OCI-M2 (cell line): Measurements from ENCODE around the gene AKT2.

ENCODE experiments used
- DNase-seq: peaks from one replicate; lab custom pipeline; 2025; ENCODE audit not compliant: unreplicated experiment; lab: John Stamatoyannopoulos, UW

AKT2 gene

DNA sequence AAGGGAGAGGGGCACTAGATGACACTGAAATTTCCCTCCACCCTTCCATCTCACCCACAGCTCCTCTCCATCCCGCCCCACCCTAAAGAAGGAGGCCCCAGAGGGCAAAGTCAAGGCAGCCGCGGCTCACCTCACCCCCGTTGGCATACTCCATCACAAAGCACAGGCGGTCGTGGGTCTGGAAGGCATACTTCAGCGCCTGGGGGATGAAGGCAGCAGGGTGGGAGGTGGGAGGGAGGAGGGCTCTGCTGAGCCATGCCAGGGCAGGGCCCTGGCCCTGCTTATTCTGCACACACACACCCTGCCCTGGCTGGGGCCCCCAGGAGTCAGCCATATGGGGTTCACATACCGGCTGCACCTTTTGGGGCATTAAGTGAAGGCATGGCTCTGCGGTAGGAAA is 46.4 kb downstream of the AKT2 start:
- DNase-seq, result no peak

- DNase-seq, result no peak
Observed at GRCh38 chr19:40237791-40238190, 47.4 kb downstream of the AKT2 start.

- no peak for DNase-seq
Observed at GRCh38 chr19:40236366-40236765, 48.8 kb downstream of the AKT2 start.

GRCh38 chr19:40236026-40236355 is 49.2 kb downstream of the AKT2 start:
- no peak for DNase-seq

- no peak for DNase-seq
Observed at GRCh38 chr19:40235238-40236025, 49.7 kb downstream of the AKT2 start.

DNA sequence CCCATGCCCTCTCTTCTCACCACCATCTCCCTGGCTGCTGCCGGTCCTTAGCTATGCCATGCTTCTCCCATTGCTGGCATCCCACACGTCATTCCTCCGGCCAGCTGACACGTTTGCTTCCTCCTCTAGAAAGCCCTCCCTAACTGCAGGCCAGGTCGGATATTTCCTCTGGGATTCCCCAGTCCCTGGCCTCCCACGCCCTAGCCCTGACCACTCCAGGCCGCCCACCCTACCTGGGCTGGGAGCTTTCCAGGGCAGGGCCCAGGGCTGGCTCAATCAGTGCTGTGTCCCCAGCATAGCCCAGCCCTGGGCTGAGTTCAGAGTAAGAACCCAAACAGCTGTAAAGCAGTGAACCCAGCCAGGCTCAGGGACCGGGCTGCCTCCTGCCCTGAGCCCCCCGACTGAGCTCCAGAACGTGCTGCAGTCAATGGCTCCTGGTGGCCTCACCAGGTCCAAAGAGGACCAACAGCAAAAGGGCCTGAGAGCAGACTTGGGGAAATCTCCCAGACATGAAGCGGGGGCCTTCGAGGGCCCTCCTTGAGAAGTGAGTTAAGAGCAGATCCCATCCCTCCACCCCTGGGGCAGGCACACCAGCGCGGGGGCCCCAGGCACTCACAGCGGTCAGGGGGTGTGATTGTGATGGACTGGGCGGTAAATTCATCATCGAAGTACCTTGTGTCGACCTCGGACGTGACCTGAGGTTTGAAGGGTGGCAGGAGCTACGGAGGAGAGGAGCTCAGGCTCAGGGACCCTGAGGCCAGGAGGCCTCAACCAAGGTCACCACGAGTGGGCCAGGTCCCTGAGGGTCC is 50.5 kb downstream of the AKT2 start:
- DNase-seq, result no peak

DNA sequence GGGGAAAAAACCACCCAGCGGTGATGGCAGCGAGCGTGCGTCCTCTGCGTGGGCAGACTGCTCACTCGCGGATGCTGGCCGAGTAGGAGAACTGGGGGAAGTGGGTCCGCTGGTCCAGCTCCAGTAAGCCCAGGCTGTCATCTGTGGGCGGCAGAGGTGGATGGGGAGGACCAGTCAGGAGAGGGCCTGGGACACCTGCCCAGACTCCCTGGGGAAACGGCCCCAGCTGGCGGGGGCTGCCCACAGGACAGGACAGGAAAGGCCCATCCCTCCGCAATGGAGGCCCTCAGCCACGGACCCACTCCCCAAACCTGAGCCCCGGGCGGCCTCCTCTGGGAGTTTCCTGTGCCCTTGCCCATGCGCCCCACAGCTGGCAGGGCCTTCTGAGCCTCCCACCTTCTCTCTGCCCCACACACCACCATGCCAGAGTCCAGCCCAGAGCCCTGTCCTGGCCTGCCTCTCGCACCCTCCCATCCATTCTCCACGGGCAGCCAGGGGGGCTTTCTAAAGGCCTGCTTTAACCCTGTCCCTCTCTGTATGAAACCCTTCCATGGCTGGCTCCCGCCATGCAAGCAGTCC is 51.2 kb downstream of the AKT2 start:
- DNase-seq, result no peak

DNA sequence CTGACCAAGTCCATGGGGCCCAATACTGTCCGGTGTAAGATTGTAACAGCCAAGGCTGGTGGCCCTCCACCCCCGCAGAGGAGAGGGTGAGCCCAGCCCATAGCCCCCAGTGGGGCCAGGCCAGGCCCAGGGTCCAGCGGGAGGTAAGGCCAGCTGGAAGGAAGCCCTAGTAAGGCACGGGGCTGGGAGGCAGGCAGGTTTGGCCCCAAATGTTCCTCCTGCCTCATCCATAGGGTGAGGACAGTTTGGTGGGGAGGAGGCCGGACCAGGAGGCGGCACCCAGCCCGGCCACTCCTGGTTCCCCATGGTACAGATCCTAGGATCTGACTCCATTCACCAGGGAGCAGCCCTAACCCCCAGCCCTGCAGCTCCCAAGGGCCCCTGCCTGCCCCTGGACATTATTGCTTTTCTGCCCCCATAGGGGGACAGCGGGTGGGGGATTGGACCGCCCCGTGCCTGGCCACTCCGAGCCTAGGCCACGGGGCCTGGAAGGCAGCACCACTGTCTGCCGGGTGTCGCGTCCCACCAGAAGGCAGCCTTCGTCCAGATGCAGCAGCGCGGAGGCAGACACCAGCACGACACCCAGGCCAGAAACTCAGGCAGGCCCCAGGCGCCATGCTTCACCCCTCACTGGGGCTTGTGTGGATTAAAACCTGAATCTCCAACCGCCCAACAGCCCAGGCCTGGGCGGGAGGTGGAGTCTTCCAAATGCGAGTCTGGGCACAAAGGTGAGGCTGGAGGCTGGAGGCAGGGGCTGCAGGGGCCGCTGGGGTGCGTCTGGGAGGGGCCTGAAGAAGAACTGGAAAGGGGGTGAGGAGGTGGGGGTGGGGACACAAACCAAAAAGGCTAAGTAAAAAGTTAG is 52.0 kb downstream of the AKT2 start:
- no peak for DNase-seq

DNA sequence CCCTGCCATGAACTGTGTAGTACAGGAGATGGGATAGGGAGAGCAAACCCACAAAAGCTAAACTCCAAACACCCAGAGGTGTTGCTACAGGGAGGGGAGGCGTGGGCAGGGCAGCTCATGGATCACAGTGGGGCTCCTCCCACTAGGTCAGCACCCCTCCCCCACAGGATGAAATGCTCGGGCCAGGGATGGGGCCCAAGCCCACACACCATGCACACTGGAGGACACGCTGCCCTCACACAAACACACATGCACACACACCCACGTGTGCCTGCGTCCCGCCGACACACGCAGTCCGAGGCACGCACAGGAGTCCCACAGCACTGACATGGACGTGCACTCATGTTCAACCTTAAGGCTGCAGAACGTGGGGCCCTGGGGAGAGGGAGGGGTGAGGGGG is 52.7 kb downstream of the AKT2 start:
- no peak for DNase-seq

DNA sequence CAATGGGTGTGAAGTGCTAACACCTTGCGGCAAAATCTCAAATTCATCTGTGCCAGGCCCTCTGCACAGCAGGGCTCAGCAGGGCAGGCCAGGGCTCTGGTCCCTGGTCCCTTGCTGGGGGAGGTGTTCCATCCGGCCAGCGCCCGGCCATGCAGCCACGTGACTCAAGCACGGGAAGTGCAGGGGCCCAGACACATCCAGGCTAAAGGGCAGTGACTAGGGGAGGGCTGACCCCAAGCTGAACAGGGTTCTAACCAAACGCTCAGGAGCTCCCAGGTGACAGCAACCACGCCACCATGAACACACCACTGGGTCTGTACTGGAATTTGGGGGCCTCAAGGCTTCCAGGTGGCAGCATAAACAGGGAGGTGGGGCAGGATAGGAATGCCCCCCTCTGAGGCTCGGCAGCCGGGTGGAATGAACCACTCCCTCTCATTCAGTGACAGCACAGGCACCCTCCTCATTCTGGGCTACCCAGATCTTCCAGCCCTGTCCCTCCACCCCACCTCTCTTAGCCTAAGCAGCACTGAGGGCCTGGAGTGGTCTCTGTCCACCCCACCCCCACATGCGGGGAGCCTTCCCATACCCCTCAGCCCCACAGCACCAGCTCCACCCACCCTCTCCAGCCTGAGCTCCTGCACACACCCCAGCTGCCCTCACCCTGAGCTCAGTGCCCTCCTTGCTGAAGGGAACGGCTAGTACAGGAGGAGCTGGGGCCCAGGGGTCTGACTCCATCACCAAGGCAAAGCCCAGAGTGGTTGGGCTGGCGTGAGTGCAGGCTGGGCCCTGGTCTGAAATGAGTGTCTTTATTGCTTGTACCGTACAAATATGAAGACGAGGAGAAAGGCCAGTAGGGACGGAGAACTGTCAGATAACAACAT is 53.4 kb downstream of the AKT2 start:
- DNase-seq, result no peak

DNA sequence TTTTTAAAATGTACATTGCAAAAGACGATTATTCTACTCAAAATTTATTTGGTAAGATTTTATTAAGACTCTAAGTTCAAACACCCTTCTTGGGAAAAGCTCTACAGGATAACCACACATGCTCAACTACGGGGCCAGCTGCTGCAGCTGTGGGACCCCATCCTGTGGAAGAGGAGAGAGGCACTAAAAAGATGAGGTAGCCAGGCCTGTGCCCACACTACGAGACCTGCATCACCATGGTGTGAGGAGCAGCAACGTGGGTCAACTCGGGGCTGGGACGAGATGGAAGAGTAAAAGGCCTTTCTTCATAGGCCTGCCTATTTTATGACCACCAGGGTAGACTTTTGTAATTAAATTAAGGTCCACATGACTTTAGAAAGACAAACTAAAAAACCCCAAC is 54.1 kb downstream of the AKT2 start:
- DNase-seq, result no peak

DNA sequence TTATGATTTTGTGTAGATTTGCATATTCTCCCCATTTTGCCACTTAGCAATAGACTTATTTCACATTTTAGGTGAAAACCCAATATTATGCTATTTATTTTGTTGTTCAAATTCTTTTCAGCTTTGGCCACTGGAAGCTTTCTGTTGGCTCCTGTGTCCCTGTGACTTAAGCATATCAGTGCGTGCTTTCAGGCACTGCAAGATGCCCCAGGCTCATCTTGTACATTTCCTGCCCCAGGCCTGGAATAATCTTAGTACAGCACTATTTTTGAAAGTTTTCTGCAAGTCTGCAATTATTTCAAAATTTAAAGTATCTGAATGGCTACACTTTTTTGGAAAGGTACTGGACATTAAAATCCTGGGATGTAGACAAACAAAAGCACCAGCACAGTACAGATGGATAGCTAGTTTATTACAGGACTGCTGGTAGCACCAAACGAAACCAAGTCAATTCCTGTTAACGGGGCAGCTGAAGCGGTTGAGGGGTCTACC is 55.2 kb downstream of the AKT2 start:
- DNase-seq, result no peak

DNA sequence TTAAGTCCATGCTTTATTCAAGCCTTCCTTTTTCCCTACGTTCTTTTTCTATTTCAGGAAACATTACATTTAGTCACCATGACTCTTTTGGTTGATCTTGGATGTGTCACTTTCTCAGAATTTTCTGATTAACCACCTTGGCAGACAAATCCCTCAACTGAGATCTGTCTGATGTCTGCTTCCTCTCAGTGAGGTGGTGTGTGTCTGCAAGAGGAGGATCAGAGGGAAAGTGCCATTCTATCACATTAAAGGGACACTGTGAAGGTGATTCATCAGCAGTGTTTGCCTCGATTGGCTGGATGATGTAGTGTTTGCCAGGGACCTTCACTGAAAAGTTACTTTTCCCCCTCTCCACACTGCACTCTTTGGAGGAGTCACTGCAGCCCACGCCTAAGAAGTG is 55.7 kb downstream of the AKT2 start:
- no peak for DNase-seq

GRCh38 chr19:40228863-40229262 is 56.3 kb downstream of the AKT2 start:
- no peak for DNase-seq

DNA sequence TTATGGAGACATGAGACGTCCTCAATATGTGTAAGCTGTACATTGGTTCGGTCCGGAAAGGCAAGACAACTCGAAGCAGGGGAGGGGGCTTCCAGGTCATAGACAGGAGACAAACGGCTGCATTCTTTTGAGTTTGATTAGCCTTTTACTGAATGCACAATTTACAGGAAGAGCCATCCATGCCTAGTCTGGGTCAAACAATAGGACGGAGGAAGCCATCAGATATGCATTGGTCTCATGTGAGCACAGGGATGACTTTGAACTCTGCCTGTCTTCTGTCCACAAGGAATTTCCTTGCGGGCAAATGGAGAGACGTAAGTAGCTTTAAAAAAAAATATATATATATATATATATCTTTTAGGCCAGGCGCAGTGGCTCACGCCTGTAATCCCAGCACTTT is 56.8 kb downstream of the AKT2 start:
- DNase-seq, result no peak

DNA sequence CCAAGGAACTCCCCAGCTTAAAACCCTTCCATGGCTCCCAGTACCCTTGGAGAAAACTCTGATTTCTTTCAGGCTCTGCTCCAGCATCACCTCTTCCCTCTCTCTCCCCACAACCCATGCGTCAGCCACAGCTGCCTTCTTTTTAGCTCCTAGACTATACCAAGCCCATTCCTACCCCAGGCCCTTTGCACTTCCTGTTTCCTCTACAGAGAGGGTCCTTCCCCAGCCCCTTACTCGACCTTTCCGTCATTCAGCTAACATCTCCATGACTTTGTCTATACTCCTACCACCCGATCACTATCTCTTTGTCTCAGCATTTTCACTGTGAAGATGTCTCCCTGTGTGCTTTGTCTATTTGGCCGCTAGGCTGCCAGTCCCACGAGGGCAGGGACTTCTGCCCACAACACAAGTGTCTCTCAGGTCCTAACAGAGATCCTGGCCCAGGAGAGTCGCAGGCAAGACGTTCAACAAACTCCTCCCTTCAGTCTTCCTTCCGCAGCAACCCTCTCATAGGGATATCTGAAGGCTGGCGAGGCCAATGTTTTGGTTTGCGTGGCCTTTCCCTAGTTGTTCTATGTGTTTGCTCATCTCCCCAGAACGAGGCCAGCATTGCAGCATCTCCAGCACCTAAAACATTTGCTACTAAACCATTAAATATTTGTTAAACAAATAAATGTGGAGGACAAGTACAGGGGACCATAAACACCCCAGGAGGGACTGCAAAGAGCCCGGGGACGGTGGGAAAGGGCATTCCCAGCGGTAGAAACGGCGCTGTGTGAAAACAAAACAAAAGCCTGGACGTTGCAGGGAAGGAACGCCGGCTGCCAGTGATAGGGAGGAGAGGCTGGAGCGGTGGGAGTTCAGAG is 59.5 kb downstream of the AKT2 start:
- no peak for DNase-seq

DNA sequence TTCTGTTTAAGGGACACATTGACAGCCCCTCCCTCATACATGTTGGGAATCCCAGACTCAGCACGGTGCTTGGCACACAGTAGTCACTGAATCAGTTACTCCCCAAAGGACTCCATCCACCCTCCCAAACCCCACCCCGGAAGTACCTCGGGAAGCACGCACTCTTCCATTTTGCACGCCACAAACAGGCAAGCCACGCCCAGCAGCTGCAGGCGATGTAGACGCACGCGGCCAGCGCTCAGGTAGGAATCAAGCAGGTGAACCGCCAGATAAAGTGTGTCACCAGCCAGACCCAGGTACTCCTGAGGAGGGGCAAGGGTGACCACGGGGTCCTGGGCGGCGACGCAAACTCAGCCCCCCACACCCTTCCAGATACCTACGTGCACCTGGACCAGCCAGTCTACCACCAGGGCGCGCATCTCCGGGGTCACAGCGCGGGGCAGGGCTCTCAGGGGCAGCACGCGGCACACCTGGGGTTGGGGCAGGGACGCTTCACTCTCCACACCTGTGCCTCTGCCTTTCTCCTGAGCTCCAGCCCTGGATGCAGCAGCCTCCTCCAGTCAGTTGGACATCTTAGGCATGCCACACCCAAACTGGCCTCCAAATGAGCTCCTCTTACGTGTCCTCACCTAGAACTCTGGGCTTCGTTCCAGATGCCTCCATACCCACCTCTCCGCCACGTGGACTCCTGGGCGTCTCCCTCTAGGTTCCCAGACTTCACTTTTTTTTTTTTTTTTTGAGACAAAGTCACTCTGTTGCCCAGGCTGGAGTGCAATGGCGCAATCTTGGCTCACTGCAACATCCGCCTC is 60.6 kb downstream of the AKT2 start:
- DNase-seq, result no peak

- no peak for DNase-seq
Observed at GRCh38 chr19:40223135-40223822, 61.9 kb downstream of the AKT2 start.
